Measurements from ENCODE around the gene SLC30A7.

SLC30A7 gene

DNA sequence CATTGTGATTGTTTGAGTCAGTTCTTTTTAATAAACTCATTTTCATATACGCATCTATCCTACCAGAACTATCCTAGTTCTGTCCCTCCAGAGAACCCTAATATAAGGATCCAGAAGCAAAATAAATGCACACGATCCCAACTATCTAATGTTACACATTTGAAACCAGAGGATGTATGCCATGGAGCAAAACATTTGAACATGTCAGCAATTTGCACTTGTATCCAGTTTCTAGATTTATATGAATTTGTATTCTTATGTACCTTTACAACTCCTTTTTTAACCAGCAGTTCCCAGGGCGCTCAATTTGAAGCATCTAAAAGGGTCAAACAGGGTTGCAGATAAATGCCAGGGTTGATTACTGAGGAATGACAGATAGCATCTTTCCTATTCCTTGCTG, 3.3 kb upstream of the SLC30A7 start:
- Histone ChIP-seq H3K4me3 (ENCODE audit: low read depth in 1 of 2, low read length in 2 of 2) (no peak overlapping the region), H3K27me3 (ENCODE audit: low read depth, low read length) (no peaks in the 10 kb centered on the region), H3K27ac (ENCODE audit: low read length) (no peak overlapping the region), H3K4me1 (ENCODE audit: control insufficient read depth in 1 of 2, insufficient read depth in 2 of 2, low read length in 2 of 2) (peaks cover 7 to 22% of the 10 kb centered on the region in 2 donors), H3K36me3 (ENCODE audit: control insufficient read depth in 1 of 2, insufficient read depth in 2 of 2, low read length in 2 of 2) (peaks cover 0 to 14% of the 10 kb centered on the region in 2 donors), H3K9me3 (ENCODE audit: control insufficient read depth in 1 of 2, low read length in 2 of 2) (peaks cover 0 to 6% of the 10 kb centered on the region in 2 donors)

DNA sequence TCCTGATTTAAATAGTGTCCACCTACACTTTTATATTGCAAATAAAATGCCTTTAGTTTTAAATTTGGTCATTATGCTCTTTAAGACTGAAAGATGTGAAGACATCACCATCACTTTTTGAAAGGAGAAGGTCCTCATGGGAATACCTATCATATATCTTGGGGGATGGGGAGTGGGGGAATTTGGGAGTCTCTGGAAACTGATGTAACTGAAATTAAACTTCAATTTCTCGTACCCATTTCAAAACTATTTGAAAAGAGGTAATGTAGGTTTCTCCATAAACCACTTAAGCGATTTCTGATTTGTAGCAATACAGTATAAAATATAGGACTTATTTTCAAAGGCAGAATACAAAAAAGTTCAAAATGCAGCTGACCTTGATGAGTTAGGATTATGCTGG, 2.2 kb upstream of the SLC30A7 start:
- Histone ChIP-seq H3K27ac (ENCODE audit: low read length) (no peak overlapping the region), H3K4me3 (ENCODE audit: low read depth in 1 of 2, low read length in 2 of 2) (peak overlapping the region; percentile 90 to 92), H3K36me3 (ENCODE audit: control insufficient read depth in 1 of 2, insufficient read depth in 2 of 2, low read length in 2 of 2) (peaks cover 0 to 14% of the 10 kb centered on the region in 2 donors)

GRCh38 chr1:100894603-100895539, 1.0 kb upstream of the SLC30A7 start, which contains the start of gene EXTL2:
TSS of gene EXTL2 (minus strand) at chr1:100894842. CDS start at chr1:100888757, 6,085 bp downstream.
- H3K27ac ChIP-seq (ENCODE audit: low read length) = peak within 1 kb of the TSS; percentile 97
- H3K36me3 ChIP-seq (ENCODE audit: control insufficient read depth in 1 of 2, insufficient read depth in 2 of 2, low read length in 2 of 2) = peaks cover 0 to 21% of the 10 kb centered on the region in 2 donors
- peaks cover 9 to 27% of the 10 kb centered on the region in 2 donors for H3K4me1 ChIP-seq (ENCODE audit: control insufficient read depth in 1 of 2, insufficient read depth in 2 of 2, low read length in 2 of 2)
- H3K4me3 ChIP-seq (ENCODE audit: low read depth in 1 of 2, low read length in 2 of 2) = peak within 1 kb of the TSS; percentile 90 to 92
- H3K27me3 ChIP-seq (ENCODE audit: low read depth, low read length) = no peaks in the 10 kb centered on the region
- peaks cover 0 to 3% of the 10 kb centered on the region in 2 donors for H3K9me3 ChIP-seq (ENCODE audit: control insufficient read depth in 1 of 2, low read length in 2 of 2)

More for the DNA sequence above, 2.2 kb upstream of the SLC30A7 start:
- Histone ChIP-seq H3K4me1 (ENCODE audit: control insufficient read depth in 1 of 2, insufficient read depth in 2 of 2, low read length in 2 of 2) (peaks cover 9 to 27% of the 10 kb centered on the region in 2 donors), H3K9me3 (ENCODE audit: control insufficient read depth in 1 of 2, low read length in 2 of 2) (peaks cover 0 to 6% of the 10 kb centered on the region in 2 donors), H3K27me3 (ENCODE audit: low read depth, low read length) (no peaks in the 10 kb centered on the region)

- Histone ChIP-seq H3K36me3 (ENCODE audit: control insufficient read depth in 1 of 2, insufficient read depth in 2 of 2, low read length in 2 of 2) (peaks cover 4 to 30% of the 10 kb centered on the region in 2 donors), H3K4me1 (ENCODE audit: control insufficient read depth in 1 of 2, insufficient read depth in 2 of 2, low read length in 2 of 2) (peaks cover 9 to 27% of the 10 kb centered on the region in 2 donors), H3K4me3 (ENCODE audit: low read depth in 1 of 2, low read length in 2 of 2) (peak overlapping the region; percentile 90 to 92), H3K27me3 (ENCODE audit: low read depth, low read length) (no peaks in the 10 kb centered on the region), H3K27ac (ENCODE audit: low read length) (peak overlapping the region; percentile 97), H3K9me3 (ENCODE audit: control insufficient read depth in 1 of 2, low read length in 2 of 2) (no peaks in the 10 kb centered on the region)
Measured at GRCh38 chr1:100896481-100896982, 642 bp downstream of the SLC30A7 start.

DNA sequence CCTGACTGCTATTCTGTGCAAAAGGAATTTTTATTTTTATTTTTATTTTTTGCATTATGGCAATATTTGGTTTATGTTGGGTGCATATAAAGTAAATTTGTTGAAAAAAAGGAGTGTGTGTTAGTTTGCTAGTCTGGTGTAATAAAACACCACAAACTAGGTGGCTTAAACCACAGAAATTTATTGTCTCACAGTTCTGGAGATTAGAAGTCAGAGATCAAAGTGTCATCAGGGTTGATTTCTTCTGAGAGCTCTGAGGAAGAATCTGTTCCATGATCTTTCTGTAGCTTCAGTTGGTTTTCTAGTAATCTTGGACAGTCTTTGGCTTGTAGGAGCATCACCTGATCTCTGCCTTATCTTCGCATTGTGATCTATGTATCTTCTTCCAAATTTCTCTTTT, 6.5 kb downstream of the SLC30A7 start:
- H3K4me1 ChIP-seq (ENCODE audit: control insufficient read depth in 1 of 2, insufficient read depth in 2 of 2, low read length in 2 of 2) = peaks cover 3 to 7% of the 10 kb centered on the region in 2 donors
- no peaks in the 10 kb centered on the region for H3K9me3 ChIP-seq (ENCODE audit: control insufficient read depth in 1 of 2, low read length in 2 of 2)
- no peak overlapping the region for H3K4me3 ChIP-seq (ENCODE audit: low read depth in 1 of 2, low read length in 2 of 2)
- no peak overlapping the region for H3K27ac ChIP-seq (ENCODE audit: low read length)
- H3K36me3 ChIP-seq (ENCODE audit: control insufficient read depth in 1 of 2, insufficient read depth in 2 of 2, low read length in 2 of 2) = peaks cover 18 to 29% of the 10 kb centered on the region in 2 donors
- H3K27me3 ChIP-seq (ENCODE audit: low read depth, low read length) = no peaks in the 10 kb centered on the region

DNA sequence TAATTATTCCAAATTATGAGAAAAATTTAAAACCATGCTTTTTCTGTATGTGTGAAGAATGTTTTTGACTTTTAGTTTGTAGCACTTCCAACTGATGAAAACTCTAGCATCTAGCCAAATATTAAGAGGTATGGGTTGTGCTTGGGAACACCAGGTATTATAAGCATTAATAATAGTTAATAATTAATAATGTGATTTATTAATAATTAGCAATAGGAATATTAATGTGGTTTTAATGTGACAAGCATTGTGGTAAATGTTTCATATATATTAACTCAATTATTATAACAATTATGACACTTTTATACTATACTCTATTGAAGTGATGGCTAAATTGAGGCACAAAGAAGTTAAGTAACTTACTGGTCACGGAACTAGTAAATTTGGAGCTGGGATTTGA, 7.9 kb downstream of the SLC30A7 start:
- Histone ChIP-seq H3K4me1 (ENCODE audit: control insufficient read depth in 1 of 2, insufficient read depth in 2 of 2, low read length in 2 of 2) (no peaks in the 10 kb centered on the region), H3K27ac (ENCODE audit: low read length) (no peak overlapping the region), H3K36me3 (ENCODE audit: control insufficient read depth in 1 of 2, insufficient read depth in 2 of 2, low read length in 2 of 2) (peaks cover 26 to 39% of the 10 kb centered on the region in 2 donors), H3K4me3 (ENCODE audit: low read depth in 1 of 2, low read length in 2 of 2) (no peak overlapping the region), H3K9me3 (ENCODE audit: control insufficient read depth in 1 of 2, low read length in 2 of 2) (no peaks in the 10 kb centered on the region), H3K27me3 (ENCODE audit: low read depth, low read length) (no peaks in the 10 kb centered on the region)

- H3K4me3 ChIP-seq (ENCODE audit: low read depth in 1 of 2, low read length in 2 of 2) = no peak overlapping the region
- no peaks in the 10 kb centered on the region for H3K27me3 ChIP-seq (ENCODE audit: low read depth, low read length)
- no peaks in the 10 kb centered on the region for H3K9me3 ChIP-seq (ENCODE audit: control insufficient read depth in 1 of 2, low read length in 2 of 2)
- H3K4me1 ChIP-seq (ENCODE audit: control insufficient read depth in 1 of 2, insufficient read depth in 2 of 2, low read length in 2 of 2) = no peaks in the 10 kb centered on the region
- peaks cover 27 to 43% of the 10 kb centered on the region in 2 donors for H3K36me3 ChIP-seq (ENCODE audit: control insufficient read depth in 1 of 2, insufficient read depth in 2 of 2, low read length in 2 of 2)
- H3K27ac ChIP-seq (ENCODE audit: low read length) = no peak overlapping the region
Measured at GRCh38 chr1:100904528-100904927, 8.6 kb downstream of the SLC30A7 start.

- Histone ChIP-seq H3K27ac (ENCODE audit: low read length) (no peak overlapping the region), H3K4me3 (ENCODE audit: low read depth in 1 of 2, low read length in 2 of 2) (no peak overlapping the region), H3K4me1 (ENCODE audit: control insufficient read depth in 1 of 2, insufficient read depth in 2 of 2, low read length in 2 of 2) (no peaks in the 10 kb centered on the region), H3K36me3 (ENCODE audit: control insufficient read depth in 1 of 2, insufficient read depth in 2 of 2, low read length in 2 of 2) (peaks cover 31 to 38% of the 10 kb centered on the region in 2 donors), H3K9me3 (ENCODE audit: control insufficient read depth in 1 of 2, low read length in 2 of 2) (no peaks in the 10 kb centered on the region), H3K27me3 (ENCODE audit: low read depth, low read length) (no peaks in the 10 kb centered on the region)
Measured at GRCh38 chr1:100905181-100905580, 9.3 kb downstream of the SLC30A7 start.

DNA sequence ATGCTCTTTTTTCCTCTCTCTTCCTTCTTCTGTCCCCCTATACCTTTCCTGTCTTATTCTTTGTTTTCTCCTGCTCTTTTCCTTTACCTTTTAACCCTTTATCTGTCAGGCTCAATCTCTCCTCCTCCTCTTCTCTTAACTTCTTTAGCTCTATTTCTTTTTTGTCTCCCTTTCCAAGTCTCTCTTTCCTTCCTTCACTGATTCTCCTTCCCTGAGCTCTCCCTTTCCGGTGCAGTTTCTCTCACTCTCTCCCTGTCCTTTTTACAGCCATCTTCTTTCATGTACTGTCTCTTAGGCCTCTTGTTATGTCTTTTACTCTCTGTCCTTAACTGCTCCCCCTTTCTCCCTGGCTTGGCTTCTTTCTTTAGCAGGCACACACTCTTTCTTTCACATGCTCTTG, 12.0 kb downstream of the SLC30A7 start:
- Histone ChIP-seq H3K27ac (ENCODE audit: low read length) (no peak overlapping the region), H3K4me3 (ENCODE audit: low read depth in 1 of 2, low read length in 2 of 2) (no peak overlapping the region), H3K36me3 (ENCODE audit: control insufficient read depth in 1 of 2, insufficient read depth in 2 of 2, low read length in 2 of 2) (peaks cover 33 to 37% of the 10 kb centered on the region in 2 donors), H3K27me3 (ENCODE audit: low read depth, low read length) (no peaks in the 10 kb centered on the region), H3K9me3 (ENCODE audit: control insufficient read depth in 1 of 2, low read length in 2 of 2) (no peaks in the 10 kb centered on the region), H3K4me1 (ENCODE audit: control insufficient read depth in 1 of 2, insufficient read depth in 2 of 2, low read length in 2 of 2) (no peaks in the 10 kb centered on the region)

- Histone ChIP-seq H3K9me3 (ENCODE audit: control insufficient read depth in 1 of 2, low read length in 2 of 2) (no peaks in the 10 kb centered on the region), H3K4me1 (ENCODE audit: control insufficient read depth in 1 of 2, insufficient read depth in 2 of 2, low read length in 2 of 2) (no peaks in the 10 kb centered on the region), H3K27me3 (ENCODE audit: low read depth, low read length) (no peaks in the 10 kb centered on the region), H3K4me3 (ENCODE audit: low read depth in 1 of 2, low read length in 2 of 2) (no peak overlapping the region), H3K27ac (ENCODE audit: low read length) (no peak overlapping the region), H3K36me3 (ENCODE audit: control insufficient read depth in 1 of 2, insufficient read depth in 2 of 2, low read length in 2 of 2) (peaks cover 35 to 41% of the 10 kb centered on the region in 2 donors)
Measured at GRCh38 chr1:100909018-100909417, 13.1 kb downstream of the SLC30A7 start.

GRCh38 chr1:100912019-100912418, 16.1 kb downstream of the SLC30A7 start:
- Histone ChIP-seq H3K36me3 (ENCODE audit: control insufficient read depth in 1 of 2, insufficient read depth in 2 of 2, low read length in 2 of 2) (peaks cover 30 to 38% of the 10 kb centered on the region in 2 donors), H3K27me3 (ENCODE audit: low read depth, low read length) (no peaks in the 10 kb centered on the region), H3K4me1 (ENCODE audit: control insufficient read depth in 1 of 2, insufficient read depth in 2 of 2, low read length in 2 of 2) (no peaks in the 10 kb centered on the region), H3K27ac (ENCODE audit: low read length) (no peak overlapping the region), H3K4me3 (ENCODE audit: low read depth in 1 of 2, low read length in 2 of 2) (no peak overlapping the region), H3K9me3 (ENCODE audit: control insufficient read depth in 1 of 2, low read length in 2 of 2) (no peaks in the 10 kb centered on the region)

Data from muscle layer of duodenum (tissue), 2 donors.